ENCODE data around the gene FAM168A.

GRCh38 chr11:73521621-73522020 is 76.3 kb downstream of the FAM168A start:
- TF ChIP-seq ZNF318 (IDR thresholded peaks at IDR 0.05; ENCODE audit: borderline replicate concordance in 1 of 2, low read depth in 1 of 2) (no peak), MAFK (IDR thresholded peaks at IDR 0.05; ENCODE audit: low read length) (no peak)
- TF ChIP-seq, protein P1, sequence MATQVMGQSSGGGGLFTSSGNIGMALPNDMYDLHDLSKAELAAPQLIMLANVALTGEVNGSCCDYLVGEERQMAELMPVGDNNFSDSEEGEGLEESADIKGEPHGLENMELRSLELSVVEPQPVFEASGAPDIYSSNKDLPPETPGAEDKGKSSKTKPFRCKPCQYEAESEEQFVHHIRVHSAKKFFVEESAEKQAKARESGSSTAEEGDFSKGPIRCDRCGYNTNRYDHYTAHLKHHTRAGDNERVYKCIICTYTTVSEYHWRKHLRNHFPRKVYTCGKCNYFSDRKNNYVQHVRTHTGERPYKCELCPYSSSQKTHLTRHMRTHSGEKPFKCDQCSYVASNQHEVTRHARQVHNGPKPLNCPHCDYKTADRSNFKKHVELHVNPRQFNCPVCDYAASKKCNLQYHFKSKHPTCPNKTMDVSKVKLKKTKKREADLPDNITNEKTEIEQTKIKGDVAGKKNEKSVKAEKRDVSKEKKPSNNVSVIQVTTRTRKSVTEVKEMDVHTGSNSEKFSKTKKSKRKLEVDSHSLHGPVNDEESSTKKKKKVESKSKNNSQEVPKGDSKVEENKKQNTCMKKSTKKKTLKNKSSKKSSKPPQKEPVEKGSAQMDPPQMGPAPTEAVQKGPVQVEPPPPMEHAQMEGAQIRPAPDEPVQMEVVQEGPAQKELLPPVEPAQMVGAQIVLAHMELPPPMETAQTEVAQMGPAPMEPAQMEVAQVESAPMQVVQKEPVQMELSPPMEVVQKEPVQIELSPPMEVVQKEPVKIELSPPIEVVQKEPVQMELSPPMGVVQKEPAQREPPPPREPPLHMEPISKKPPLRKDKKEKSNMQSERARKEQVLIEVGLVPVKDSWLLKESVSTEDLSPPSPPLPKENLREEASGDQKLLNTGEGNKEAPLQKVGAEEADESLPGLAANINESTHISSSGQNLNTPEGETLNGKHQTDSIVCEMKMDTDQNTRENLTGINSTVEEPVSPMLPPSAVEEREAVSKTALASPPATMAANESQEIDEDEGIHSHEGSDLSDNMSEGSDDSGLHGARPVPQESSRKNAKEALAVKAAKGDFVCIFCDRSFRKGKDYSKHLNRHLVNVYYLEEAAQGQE (IDR thresholded peaks at IDR 0.05; ENCODE audit: borderline replicate concordance): no peak
- TF ChIP-seq, protein P1 (CRISPR knock-in tag; IDR thresholded peaks at IDR 0.05; ENCODE audit: low read depth): no peak
